Panc1 (cell line): ENCODE measurements around the gene MRC2. TPM values are rescaled to one million over a fixed set of nuclear protein-coding genes. Genes with fewer than 3 reads are reported as not detected.

Experiments used
- ATAC-seq: fragments of 200-7000 bp; cut with Tn5 transposase; 2 replicates; pipeline ENCODE4 v1.9.1; 2020; ENCODE audit warnings: mild to moderate bottlenecking, moderate library complexity
- BruUV-seq: library from RNA; stranded (reverse); fragments of 400-500 nt; replicated peaks from 2 replicates; lab custom pipeline; 2021; lab: Mats Ljungman, UMichigan
- CTCF ChIA-PET: fragments of 300-600 bp; sonication (Branson Sonifier 250); formaldehyde crosslinking; loops from one replicate; lab custom pipeline; 2022; ENCODE audit warnings: antibody characterized with exemption; lab: Charles Lee
- POLR2A ChIA-PET: fragments of 300-600 bp; sonication (Branson Sonifier 250); formaldehyde crosslinking; loops from one replicate; lab custom pipeline; 2022; ENCODE audit warnings: antibody characterized with exemption; lab: Charles Lee
- DNase-seq: peaks from one replicate; pipeline ENCODE4 v3.0.0-alpha.2; 2010; ENCODE audit warnings: low read depth, low spot score
- H3K27ac ChIP-seq: 2 replicates; pipeline ENCODE4 v1.5.1; 2011; ENCODE audit warnings: mild to moderate bottlenecking, low read length, inconsistent platforms
- H3K27me3 ChIP-seq: fragments of 200-500 bp; sonication (Bioruptor generic); 2 replicates; pipeline ENCODE4 v1.6.0; 2014; ENCODE audit warnings: low read length, inconsistent platforms; ENCODE audit not compliant: control insufficient read depth, insufficient read depth
- H3K36me3 ChIP-seq: fragments of 200-500 bp; sonication (Bioruptor generic); 2 replicates; pipeline ENCODE4 v1.5.1; 2014; ENCODE audit warnings: inconsistent platforms, mild to moderate bottlenecking, low read length, moderate library complexity; ENCODE audit not compliant: control insufficient read depth, insufficient read depth
- H3K4me1 ChIP-seq: 2 replicates; pipeline ENCODE4 v1.5.1; 2011; ENCODE audit warnings: inconsistent platforms, mild to moderate bottlenecking, low read length, moderate library complexity; ENCODE audit not compliant: control insufficient read depth, insufficient read depth
- H3K4me3 ChIP-seq, 2 experiments: 2 replicates each; pipeline ENCODE4 v1.5.1; 2011 to 2012; ENCODE audit warnings: low read depth in 2 of 2, low read length in 2 of 2, mild to moderate bottlenecking in 2 of 2, inconsistent platforms in 1 of 2, moderate library complexity in 1 of 2
- H3K9me3 ChIP-seq: fragments of 200-500 bp; sonication (Bioruptor generic); 2 replicates; pipeline ENCODE4 v1.5.1; 2014; ENCODE audit warnings: low read depth, mild to moderate bottlenecking, inconsistent platforms, low read length, moderate library complexity; ENCODE audit not compliant: control insufficient read depth, insufficient read depth
- POLR2AphosphoS5 ChIP-seq: IDR thresholded peaks from 2 replicates; pipeline ENCODE4 v1.6.1; 2012; ENCODE audit warnings: mild to moderate bottlenecking, low read depth, low read length, moderate library complexity
- REST ChIP-seq, 2 experiments: IDR thresholded peaks; 2 replicates each; pipeline ENCODE4 v1.6.1; 2011 to 2012; ENCODE audit warnings: low read depth in 2 of 2, control low read depth in 1 of 2, low read length in 1 of 2, mild to moderate bottlenecking in 1 of 2, moderate library complexity in 1 of 2; ENCODE audit not compliant: insufficient read depth in 1 of 2
- SIN3A ChIP-seq: IDR thresholded peaks from 2 replicates; pipeline ENCODE4 v1.6.1; 2012; ENCODE audit warnings: low read depth, mild to moderate bottlenecking, low read length, moderate library complexity, borderline replicate concordance; ENCODE audit not compliant: insufficient read depth
- TCF7L2 ChIP-seq: IDR thresholded peaks from 2 replicates; pipeline ENCODE4 v1.6.1; 2011; ENCODE audit warnings: mild to moderate bottlenecking, low read depth, low read length, inconsistent platforms
- in situ Hi-C: cut with HindIII; loops from 2 replicates; pipeline ENCODE4 v1.10.0; 2016; ENCODE audit warnings: low sequenced_read_pairs, low pct_unique_long_range_greater_than_20kb
- intact Hi-C: fragments of 100-400 bp; cut with micrococcal nuclease; formaldehyde crosslinking; loops from one replicate; pipeline ENCODE4 v1.10.0; 2022; ENCODE audit not compliant: unreplicated experiment
- total RNA-seq: library from RNA; stranded (reverse); gene quantifications from one replicate; pipeline ENCODE4 v1.2.1, GENCODE V29; 2021; ENCODE audit not compliant: unreplicated experiment
- TF ChIP-seq, protein P1 (sequence below): fragments of 450-650 bp; IDR thresholded peaks from 2 replicates; pipeline ENCODE4 v1.5.1; 2017; ENCODE audit warnings: mild to moderate bottlenecking

MRC2 gene
- total RNA-seq, 1 experiment from 2014 or later, result 120 TPM

DNA sequence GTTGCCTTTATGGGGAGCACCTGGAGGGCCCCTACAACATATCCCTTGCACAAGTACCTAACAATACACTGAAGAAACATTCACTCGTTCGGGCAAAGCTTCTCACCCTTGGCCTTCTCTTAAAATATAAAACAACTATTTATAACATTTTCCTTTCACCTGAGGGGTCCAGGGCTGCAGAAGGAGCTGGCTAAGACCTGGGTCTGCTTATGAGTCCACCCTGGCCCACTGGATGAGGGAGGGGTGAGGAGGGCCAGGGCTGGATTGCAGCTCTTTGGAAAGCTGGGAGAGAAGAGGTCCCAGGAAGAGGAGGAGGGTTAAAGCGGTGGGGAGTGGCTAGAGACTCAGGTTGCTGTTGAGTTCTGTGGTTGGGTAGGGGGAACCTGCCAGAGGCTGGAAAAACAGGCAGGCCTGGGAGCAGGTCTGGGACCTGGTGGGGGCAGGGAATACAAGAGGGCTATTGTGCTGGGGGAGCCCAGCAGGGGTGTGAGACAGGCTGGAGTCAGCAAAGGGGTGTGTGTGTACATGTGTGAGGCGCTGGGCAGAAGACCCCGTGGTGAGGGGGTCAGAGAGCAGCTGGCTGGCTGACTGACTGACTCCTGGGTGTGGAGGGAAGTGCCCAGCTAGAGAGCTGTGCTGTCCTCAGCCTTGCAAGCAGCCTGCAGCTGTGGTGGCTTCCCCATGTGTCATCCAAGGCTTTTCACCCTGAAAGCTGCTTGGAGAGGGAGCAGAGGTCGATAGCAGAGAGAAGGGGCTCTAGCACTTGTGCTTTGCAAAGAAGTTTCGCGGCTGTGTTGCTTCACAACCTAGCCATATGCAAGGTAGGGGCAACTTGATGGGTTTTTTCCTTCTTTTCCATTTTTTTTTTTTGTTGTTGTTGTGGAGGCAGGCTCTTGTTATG lies 10.2 kb upstream of the MRC2 start:
- DNase-seq (no peak), ATAC-seq (no peak; the same call in 1 of the 2 replicates)
- TF ChIP-seq, protein P1, sequence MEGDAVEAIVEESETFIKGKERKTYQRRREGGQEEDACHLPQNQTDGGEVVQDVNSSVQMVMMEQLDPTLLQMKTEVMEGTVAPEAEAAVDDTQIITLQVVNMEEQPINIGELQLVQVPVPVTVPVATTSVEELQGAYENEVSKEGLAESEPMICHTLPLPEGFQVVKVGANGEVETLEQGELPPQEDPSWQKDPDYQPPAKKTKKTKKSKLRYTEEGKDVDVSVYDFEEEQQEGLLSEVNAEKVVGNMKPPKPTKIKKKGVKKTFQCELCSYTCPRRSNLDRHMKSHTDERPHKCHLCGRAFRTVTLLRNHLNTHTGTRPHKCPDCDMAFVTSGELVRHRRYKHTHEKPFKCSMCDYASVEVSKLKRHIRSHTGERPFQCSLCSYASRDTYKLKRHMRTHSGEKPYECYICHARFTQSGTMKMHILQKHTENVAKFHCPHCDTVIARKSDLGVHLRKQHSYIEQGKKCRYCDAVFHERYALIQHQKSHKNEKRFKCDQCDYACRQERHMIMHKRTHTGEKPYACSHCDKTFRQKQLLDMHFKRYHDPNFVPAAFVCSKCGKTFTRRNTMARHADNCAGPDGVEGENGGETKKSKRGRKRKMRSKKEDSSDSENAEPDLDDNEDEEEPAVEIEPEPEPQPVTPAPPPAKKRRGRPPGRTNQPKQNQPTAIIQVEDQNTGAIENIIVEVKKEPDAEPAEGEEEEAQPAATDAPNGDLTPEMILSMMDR, result no peak
- TF ChIP-seq REST (IDR thresholded peaks at IDR 0.05; ENCODE audit: insufficient read depth in 1 of 2, low read depth in 2 of 2, low read length in 1 of 2), result no peak
- TF ChIP-seq SIN3A, result no peak
- no peak for TF ChIP-seq POLR2AphosphoS5
- TF ChIP-seq TCF7L2, result no peak
- Histone ChIP-seq H3K9me3 (no peaks in the 10 kb centered on the region), H3K36me3 (0 out of 2 replicates have a peak, but pooled peaks cover 3% of the 10 kb centered on the region), H3K4me1 (no peaks in the 10 kb centered on the region), H3K4me3 (no peak overlapping the region), H3K27ac (no peak overlapping the region), H3K27me3 (no peaks in the 10 kb centered on the region)
- intact Hi-C loops, result no loop called here
- in situ Hi-C loops, result no loop called here
- CTCF ChIA-PET, result no interaction called here
- no TSS peak for BruUV-seq
- POLR2A ChIA-PET, result no interaction called here

DNA sequence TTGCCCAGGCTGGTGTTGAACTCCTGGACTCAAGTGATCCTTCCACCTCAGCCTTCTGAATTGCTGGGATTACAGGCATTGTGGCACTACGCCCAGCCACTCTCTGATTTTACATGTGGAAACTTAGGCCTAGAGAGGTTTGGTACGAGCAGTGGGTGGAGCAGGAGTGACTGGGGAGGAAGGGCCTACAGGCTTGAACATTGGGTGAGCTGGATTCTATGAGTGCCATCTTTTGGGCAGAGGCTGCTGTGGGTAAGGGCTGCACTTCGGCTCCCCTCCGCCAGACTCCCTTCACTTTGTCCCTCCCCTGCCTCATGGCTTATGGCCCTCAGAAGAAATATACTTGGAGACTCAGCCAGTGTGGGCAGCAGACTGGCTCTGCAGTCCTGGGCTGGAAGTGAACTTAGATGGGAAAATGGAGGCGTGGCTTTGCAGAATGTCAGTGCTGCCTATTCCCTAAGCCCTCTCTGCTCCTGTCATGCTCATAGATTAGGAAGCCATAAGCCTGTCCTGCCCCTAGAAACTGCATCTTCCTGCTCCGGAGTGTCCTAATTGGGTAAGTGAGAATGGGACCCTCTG lies 9.5 kb upstream of the MRC2 start:
- ATAC-seq (peak; percentile 33; the same call in 1 of the 2 replicates), DNase-seq (no peak)
- TF ChIP-seq SIN3A (no peak), TCF7L2 (no peak), POLR2AphosphoS5 (no peak), REST (IDR thresholded peaks at IDR 0.05; ENCODE audit: insufficient read depth in 1 of 2, low read depth in 2 of 2, low read length in 1 of 2) (no peak)
- TF ChIP-seq, protein P1, result no peak
- ChIA-PET POLR2A (no interaction called here), CTCF (no interaction called here)
- intact Hi-C loops, result no loop called here
- Histone ChIP-seq H3K9me3 (no peaks in the 10 kb centered on the region), H3K27ac (no peak overlapping the region), H3K4me1 (no peaks in the 10 kb centered on the region), H3K27me3 (no peaks in the 10 kb centered on the region), H3K4me3 (no peak overlapping the region), H3K36me3 (0 out of 2 replicates have a peak, but pooled peaks cover 3% of the 10 kb centered on the region)
- BruUV-seq, result no TSS peak
- in situ Hi-C loops, result no loop called here
